GM21367 (cell line): ENCODE results near the gene ACR.
"Not testable (repeated sequence)": the region's sequence is repeated elsewhere in the genome, so short reads cannot be mapped to it uniquely, and the experiment has no call there.

Experiments
- ATAC-seq: cut with Tn5 transposase; IDR thresholded peaks from one replicate; pipeline ENCODE4 v1.9.1; 2021; ENCODE audit not compliant: unreplicated experiment

Gene ACR

DNA sequence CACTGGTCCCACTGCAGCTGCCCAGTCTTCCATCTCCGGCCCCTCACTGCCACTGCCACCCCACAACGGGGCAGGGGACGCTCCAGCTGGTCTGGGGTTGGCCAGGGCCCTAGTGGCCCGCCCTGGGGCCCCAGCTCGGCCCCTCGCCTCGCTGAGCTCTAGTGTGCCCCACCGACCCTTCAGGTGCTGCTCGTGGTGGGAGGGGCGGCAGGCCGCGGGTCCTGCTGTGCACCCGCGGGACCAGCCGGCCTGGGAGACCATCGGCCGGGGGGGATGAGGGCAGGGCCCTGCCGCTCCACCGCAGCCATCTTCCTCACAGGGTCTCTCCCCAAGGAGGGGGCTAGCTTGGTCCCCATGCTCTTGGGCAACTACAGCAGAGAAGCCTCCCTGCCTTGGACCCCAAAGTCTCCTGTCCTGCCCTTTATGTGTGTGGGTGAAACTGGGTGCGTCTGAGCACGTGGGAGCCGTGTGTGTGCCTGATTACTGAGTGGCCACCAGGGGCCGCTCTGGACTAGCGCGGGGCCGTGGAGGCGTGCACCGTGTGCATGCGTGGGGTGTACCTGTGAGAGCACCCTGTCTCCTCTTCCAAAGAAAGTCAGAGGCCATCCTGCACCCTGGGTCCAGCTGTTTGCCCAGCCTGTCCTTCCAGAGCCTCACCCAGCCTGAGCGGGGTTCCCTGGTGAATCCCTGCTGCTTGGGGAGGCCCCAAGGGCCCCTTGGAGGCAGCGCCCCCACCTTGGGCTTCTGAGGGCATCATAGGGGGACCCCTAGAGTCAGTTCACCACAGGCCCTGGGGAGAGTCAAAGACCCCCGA, 6.0 kb upstream of the ACR start:
- no peak for ATAC-seq

DNA sequence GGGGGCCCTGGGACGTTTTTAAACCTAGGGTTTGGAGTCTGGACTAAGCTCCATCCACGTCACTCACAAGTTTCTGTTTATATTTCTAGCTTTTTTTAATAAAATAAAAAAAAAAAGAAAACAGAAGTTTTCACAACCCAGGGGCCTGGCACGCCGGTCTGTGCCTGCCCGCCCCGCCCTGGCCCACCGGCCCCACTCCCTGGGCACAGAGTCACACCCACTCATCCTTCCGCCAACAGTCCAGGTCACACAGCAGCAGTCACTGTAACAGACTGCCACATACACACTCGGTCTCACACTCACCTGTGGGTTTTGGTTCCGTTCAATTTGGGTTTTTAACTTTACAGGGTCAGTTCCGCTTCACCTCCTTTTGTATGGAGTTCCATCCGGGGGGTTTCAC, 5.3 kb upstream of the ACR start:
- ATAC-seq, result no peak

DNA sequence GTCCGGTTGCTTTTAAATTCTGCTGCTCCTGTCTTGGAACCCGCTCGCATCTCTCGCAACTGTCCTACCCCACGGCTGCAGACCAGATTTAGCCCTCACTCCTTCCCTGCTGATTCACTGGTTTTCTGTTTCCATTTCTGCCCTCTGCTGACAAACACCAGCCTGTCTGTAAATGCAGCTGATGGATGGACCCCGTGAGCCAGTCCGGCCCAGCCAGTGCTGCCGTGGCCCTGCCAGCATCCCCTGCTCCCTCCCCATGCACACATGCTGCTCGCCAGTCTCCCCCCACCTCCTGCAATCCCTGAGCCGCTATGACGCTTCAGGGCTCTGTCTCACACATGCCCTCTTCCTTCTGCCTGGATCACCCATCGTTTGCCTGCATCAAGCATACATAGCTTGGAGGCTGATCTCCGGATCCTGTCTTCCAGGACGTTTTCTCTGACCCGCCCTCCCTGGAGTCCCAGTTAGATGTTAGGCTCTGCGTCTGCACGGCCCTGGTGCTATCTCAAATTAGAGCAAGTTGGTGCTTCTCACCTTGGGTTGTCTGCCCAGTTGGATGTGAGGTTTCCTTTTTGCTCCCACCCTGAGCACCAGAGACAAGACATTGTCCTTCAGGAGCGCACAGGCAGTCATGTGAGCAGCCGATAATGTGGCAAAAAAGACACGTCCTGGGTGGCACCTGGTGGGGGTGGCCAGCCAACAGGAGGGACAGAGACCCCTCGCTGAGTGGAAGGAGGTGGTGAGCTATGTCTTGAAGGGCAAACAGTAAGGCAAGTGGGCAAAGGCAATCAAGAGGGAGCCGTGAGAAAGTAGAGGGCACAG, 4.3 kb upstream of the ACR start:
- ATAC-seq, result no peak

GRCh38 chr22:50734343-50734771, 3.6 kb upstream of the ACR start:
- ATAC-seq, result no peak

- ATAC-seq, result no peak
These were observed 2.8 kb upstream of the ACR start for GRCh38 chr22:50734986-50735738.

DNA sequence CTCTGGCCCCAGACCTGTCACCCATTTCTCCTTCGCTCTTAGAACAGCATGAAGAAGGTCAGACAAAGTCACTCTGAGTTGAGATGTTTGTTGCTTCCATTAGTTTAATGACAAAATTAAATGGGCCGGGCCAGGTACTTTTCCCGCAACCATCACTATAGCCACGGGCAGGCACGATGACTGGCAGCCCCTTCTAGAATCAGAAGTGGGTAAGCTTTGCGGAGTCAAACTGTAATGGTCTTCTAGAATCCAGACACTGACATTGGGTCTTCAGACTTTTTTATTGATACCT, 2.3 kb upstream of the ACR start:
- no peak for ATAC-seq

DNA sequence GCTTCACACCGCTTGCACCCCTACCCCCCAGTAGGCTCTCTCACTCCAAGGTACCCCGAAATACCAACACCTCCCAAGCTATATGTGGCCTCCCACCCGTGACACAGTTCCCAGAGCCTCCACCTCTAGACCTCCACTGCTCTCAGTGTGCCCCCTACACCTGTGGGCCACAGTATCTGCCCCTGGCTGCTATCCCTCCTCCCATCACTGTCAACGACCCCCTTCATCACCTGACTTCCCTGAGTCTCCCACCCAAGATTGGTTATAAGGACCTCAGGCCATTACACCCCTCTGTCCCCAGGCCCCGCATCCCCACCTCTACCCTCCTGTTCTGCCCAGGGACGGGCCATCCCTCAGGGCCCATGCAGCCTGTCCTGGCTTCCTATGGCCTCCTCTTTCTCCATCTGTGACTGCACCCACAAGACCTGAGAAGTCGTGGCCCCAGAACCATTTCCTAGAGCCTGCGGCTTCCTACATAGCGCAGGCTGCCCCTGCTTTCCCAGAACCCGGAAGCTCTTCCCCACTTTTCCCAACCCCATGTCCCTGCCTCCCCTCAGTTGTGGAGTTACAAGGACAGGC, 734 bp downstream of the ACR start:
- ATAC-seq, result no peak

- no peak for ATAC-seq
These were observed 1.3 kb downstream of the ACR start for GRCh38 chr22:50739279-50739691.

- no peak for ATAC-seq
These were observed 1.9 kb downstream of the ACR start for GRCh38 chr22:50739894-50740293.

- not testable (repeated sequence) for ATAC-seq
These were observed 2.7 kb downstream of the ACR start for GRCh38 chr22:50740714-50741113.

DNA sequence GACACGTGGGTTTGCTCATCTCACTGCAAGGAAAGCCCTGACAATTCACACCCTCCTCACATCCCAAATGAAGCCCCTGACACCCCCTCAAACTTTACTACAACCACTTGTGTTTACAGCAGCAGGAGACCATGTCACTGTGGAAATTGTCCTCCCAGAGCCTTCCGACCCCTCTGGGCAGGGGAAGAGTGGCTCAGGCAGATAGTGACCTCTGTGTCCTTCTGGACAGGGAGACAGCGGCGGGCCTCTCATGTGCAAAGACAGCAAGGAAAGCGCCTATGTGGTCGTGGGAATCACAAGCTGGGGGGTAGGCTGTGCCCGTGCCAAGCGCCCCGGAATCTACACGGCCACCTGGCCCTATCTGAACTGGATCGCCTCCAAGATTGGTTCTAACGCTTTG, 6.4 kb downstream of the ACR start:
- ATAC-seq, result not testable (repeated sequence)

DNA sequence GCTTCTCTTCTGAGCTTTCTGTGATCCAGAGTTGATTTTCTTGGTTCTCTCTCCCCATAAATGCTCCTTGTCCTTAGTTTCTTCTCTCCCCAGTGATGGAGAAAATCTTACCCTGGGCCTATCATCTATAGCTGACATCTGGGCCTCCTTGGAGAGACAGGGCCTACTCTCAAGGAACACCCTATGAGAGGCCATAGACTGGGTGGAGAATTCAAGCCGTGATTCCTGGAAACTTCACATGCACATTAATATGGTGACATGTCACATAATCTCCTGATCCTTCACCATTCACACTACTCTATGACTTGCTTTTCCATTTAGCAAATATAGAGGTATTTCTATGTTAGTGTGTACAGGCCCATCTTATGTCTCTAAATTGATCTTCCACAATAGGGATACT, 9.5 kb downstream of the ACR start:
- not testable (repeated sequence) for ATAC-seq

- ATAC-seq, result not testable (repeated sequence)
These were observed 10.6 kb downstream of the ACR start for GRCh38 chr22:50748630-50749029.

- not testable (repeated sequence) for ATAC-seq
These were observed 11.5 kb downstream of the ACR start for GRCh38 chr22:50749302-50750074.

DNA sequence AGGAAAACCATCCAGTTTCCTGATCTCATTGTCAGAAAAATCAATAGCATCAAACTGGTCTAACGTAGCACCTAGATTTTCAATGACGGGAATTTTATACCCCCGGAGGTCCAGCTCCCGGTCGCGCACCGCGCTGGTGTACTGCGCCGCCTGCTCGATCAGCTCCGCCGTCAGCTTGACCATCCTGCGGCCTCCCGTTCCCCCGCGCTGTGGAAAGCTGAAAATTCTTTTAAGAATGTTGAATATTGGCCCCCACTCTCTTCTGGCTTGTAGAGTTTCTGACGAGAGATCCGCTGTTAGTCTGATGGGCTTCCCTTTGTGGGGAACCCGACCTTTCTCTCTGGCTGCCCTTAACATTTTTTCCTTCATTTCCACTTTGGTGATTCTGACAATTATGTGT, 17.2 kb downstream of the ACR start:
- not testable (repeated sequence) for ATAC-seq

DNA sequence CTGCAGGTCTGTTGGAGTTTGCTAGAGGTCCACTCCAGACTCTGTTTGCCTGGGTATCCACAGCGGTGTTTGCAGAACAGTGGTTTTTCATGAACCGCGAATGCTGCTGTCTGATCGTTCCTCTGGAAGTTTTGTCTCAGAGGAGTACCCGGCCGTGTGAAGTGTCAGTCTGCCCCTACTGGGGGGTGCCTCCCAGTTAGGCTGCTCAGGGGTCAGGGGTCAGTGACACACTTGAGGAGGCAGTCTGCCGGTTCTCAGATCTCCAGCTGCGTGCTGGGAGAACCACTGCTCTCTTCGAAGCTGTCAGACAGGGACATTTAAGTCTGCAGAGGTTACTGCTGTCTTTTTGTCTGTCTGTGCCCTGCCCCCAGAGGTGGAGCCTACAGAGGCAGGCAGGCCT, 18.4 kb downstream of the ACR start:
- ATAC-seq, result not testable (repeated sequence)

- ATAC-seq, result not testable (repeated sequence)
These were observed 19.0 kb downstream of the ACR start for GRCh38 chr22:50756949-50757491.

DNA sequence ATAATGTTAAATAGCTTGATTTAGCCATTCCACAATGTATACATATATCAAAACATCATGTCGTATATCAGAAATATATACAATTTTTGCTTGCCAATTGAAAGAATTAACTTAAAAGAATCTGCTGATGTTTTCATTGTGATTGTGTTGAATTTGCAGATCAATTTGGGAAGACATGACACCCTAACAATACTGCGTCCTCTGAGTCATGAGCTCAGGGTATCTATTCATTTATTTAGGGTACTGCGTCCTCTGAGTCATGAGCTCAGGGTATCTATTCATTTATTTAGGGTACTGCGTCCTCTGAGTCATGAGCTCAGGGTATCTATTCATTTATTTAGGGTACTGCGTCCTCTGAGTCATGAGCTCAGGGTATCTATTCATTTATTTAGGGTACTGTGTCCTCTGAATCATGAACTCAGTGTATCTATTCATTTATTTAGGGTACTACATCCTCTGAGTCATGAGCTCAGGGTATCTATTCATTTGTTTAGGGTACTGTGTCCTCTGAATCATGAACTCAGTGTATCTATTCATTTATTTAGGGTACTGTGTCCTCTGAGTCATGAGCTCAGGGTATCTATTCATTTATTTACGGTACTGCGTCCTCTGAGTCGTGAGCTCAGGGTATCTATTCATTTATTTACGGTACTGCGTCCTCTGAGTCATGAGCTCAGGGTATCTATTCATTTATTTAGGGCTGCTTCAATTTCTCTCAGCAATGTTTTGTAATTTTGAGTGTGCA, 21.8 kb downstream of the ACR start:
- ATAC-seq, result not testable (repeated sequence)

- ATAC-seq, result not testable (repeated sequence)
These were observed 23.8 kb downstream of the ACR start for GRCh38 chr22:50761829-50762228.
